ENCODE data around the gene OR2V2.

Gene OR2V2

DNA sequence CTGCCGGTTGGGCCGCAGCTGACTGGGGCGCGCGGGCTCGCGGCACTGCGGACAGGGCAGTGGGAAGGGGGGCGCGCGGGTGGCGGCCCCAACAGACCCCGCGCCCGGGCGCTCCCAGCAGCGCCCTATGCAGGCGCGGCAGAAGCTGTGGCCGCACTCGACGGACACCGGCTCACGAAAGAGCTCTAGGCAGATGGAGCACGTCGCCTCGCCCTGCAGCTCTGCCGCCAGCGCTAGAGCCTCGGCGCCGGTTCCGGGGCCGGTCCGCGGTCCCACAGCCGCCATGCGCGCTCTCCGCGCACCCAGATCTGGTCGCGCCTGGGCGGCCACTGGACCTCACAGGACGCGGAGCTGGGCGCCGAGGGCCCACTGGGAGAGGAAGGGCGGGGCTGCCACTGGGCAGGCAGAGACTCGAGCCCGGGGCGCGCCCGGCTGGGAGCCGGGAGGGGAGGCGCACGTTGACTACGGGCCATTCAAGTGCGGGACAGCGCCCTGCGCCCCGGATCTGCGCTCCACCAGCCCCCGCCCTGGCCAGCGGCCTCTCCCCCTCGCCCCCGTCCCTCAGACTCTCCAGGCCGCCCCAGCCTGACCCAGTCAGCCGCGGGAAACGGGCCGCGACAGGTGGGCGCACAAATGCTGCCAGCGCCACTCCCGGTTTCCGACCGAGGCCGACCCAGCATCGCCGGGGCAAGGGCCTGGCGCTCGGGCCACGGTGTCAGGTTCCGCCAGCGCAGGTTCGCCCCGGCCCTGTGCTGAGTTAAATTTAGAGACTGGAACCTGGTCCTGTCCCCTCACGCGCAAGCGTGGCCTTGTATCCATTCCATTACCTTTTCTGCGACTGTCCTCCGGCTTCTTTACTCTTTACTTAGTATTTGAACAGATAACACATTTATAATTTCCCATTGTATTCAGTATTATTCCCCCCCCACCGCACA lies 57.7 kb downstream of the OR2V2 start, which contains the start of gene TRIM7:
Gene TRIM7, minus strand, starts transcription at position 371 of the 935 bp plus-strand sequence. Its CDS starts 86 bp downstream, at position 285.
- DNase-seq (ENCODE audit: insufficient read length, low spot score) (no peak), FAIRE-seq (no peak)
- TF ChIP-seq, protein P1, sequence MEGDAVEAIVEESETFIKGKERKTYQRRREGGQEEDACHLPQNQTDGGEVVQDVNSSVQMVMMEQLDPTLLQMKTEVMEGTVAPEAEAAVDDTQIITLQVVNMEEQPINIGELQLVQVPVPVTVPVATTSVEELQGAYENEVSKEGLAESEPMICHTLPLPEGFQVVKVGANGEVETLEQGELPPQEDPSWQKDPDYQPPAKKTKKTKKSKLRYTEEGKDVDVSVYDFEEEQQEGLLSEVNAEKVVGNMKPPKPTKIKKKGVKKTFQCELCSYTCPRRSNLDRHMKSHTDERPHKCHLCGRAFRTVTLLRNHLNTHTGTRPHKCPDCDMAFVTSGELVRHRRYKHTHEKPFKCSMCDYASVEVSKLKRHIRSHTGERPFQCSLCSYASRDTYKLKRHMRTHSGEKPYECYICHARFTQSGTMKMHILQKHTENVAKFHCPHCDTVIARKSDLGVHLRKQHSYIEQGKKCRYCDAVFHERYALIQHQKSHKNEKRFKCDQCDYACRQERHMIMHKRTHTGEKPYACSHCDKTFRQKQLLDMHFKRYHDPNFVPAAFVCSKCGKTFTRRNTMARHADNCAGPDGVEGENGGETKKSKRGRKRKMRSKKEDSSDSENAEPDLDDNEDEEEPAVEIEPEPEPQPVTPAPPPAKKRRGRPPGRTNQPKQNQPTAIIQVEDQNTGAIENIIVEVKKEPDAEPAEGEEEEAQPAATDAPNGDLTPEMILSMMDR (IDR thresholded peaks at IDR 0.05; ENCODE audit: insufficient read depth, missing control alignments): no peak

DNA sequence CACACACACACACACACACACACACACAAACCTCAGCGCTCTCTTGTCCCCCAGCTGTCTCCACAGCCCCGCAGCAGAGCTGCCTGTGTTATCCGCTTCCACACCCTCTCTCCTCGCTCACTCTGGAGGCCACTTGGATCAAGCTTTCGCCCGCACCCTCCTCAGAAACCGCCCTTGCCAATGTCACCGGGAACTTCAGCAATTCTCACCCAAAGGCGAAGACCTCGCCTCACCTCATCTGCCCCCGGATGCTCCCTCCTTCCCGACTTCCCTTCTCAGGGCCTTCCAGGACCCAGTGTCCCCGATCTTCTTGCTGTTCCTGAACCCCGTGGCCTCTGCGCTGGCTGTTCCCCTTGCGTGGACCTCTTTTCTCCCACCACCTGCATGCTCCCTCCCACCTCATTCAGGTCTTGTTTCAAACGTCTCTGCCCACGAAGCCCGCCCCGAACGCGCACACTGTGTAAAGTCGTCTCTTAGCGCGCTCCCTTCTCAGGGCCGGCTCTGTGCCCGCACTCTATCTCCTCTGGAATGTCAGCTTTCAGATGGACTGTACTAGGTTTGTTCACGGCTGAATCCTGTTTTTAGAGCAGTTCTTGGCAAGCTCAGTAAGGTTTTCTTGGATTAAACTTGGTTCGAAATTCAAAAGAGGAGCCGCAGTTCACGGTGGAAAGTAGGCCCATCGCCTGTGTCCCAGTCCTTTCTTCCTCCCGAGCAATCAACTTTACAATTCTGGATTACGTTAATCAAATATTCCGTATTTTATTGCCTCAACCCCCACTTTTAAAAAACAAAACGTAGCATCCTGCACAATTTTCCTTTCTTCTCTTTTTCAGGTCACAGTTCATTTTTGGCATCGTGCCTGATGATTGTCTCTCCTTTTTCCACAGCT lies 58.6 kb downstream of the OR2V2 start:
- DNase-seq (ENCODE audit: insufficient read length, low spot score) (no peak), FAIRE-seq (no peak)
- TF ChIP-seq, protein P1 (IDR thresholded peaks at IDR 0.05; ENCODE audit: insufficient read depth, missing control alignments): no peak

DNA sequence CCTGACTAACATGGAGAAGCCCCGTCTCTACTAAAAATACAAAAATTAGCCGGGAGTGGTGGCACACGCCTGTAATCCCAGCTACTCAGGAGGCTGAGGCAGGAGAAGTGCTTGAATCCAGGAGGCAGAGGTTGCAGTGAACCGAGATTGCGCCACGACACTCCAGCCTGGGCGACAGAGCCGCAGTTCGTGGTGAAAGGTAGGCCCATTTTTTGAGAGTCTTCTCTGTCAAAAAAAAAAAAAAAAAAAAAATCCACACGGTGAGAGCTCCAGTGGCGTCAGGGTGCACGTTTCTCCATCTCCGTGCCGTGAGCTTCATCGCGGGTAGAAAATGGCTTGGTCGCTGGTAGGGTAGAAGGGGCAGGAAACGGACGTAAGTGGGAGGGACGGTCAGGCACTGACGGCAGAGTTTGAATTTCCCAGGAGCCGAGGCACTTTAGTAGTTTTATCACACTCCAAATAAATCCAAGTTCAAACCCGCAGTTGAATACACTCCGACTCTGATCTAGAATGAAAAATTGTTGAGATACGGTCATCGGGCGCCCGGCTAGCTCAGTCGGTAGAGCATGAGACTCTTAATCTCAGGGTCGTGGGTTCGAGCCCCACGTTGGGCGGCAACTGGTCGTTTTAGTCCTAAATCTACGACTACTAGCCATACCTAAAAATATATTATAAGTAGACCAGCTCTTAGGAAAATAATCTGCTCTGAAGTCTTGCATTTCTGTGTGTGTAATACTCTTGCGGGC lies 60.0 kb downstream of the OR2V2 start:
- DNase-seq (ENCODE audit: insufficient read length, low spot score): no peak
- TF ChIP-seq, protein P1 (IDR thresholded peaks at IDR 0.05; ENCODE audit: insufficient read depth, missing control alignments): no peak
- no peak for FAIRE-seq

DNA sequence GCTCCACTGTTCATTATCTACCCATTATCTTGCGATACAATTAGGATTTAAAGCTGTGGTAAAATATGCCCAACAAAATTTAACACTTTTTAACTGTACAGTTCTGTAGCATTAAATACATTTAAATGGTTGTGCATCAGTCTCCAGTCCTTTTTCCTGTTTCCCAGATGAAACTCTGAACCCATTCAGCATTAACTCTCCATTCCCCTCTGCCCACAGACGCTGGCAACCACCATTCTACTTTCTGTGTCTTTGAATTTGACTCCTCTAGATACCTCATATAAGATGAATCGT lies 60.5 kb downstream of the OR2V2 start:
- TF ChIP-seq, protein P1 (IDR thresholded peaks at IDR 0.05; ENCODE audit: insufficient read depth, missing control alignments): no peak
- DNase-seq (ENCODE audit: insufficient read length, low spot score) (no peak), FAIRE-seq (no peak)
